IMR-90 (cell line): ENCODE measurements around the gene BRPF3. TPM values are rescaled to one million over a fixed set of nuclear protein-coding genes. Genes with fewer than 3 reads are reported as not detected.

Experiments
- ATAC-seq: fragments of 200-7000 bp; cut with Tn5 transposase; 2 replicates; pipeline ENCODE4 v1.9.1; 2020; ENCODE audit warnings: low read depth, mild to moderate bottlenecking, moderate library complexity
- BruUV-seq: library from RNA; stranded (reverse); fragments of 400-500 nt; replicated peaks from 2 replicates; lab custom pipeline; 2021; lab: Mats Ljungman, UMichigan
- CTCF ChIA-PET: fragments of 300-600 bp; formaldehyde crosslinking; extraction: SDS; loops from one replicate; lab custom pipeline; 2021; ENCODE audit warnings: antibody characterized with exemption; lab: Yijun Ruan, JAX
- POLR2A ChIA-PET: fragments of 300-600 bp; sonication (Branson Sonifier 250); formaldehyde crosslinking; loops from one replicate; lab custom pipeline; 2022; ENCODE audit warnings: antibody characterized with exemption; ENCODE audit not compliant: unreplicated experiment; lab: Charles Lee
- DNase-seq: peaks from one replicate; pipeline ENCODE4 v3.0.0; 2013
- H2AFZ ChIP-seq: replicated peaks from 2 replicates; pipeline ENCODE3; 2013; ENCODE audit warnings: low read length, mild to moderate bottlenecking; ENCODE audit not compliant: poor library complexity
- H2AK5ac ChIP-seq: 2 replicates; pipeline ENCODE4 v1.6.1; 2013; ENCODE audit warnings: low read depth, low read length, inconsistent platforms
- H2AK9ac ChIP-seq: replicated peaks from 2 replicates; pipeline ENCODE3; 2013; ENCODE audit warnings: mild to moderate bottlenecking, low read depth, low read length, moderate library complexity; ENCODE audit not compliant: poor library complexity
- H2BK120ac ChIP-seq: 2 replicates; pipeline ENCODE4 v1.6.1; 2013; ENCODE audit warnings: low read depth, low read length, inconsistent platforms
- H2BK15ac ChIP-seq: 3 replicates; pipeline ENCODE4 v1.6.1; 2013; ENCODE audit warnings: low read depth, low read length, inconsistent platforms
- H2BK20ac ChIP-seq: 2 replicates; pipeline ENCODE4 v1.6.1; 2013; ENCODE audit warnings: low read depth, mild to moderate bottlenecking, inconsistent platforms, low read length, moderate library complexity
- H2BK5ac ChIP-seq: 2 replicates; pipeline ENCODE4 v1.6.1; 2013; ENCODE audit warnings: mild to moderate bottlenecking, low read depth, low read length, inconsistent platforms; ENCODE audit not compliant: poor library complexity, severe bottlenecking
- H3K14ac ChIP-seq: replicated peaks from 2 replicates; pipeline ENCODE4 v1.6.1; 2013; ENCODE audit warnings: low read depth, low read length, inconsistent platforms
- H3K18ac ChIP-seq: 2 replicates; pipeline ENCODE4 v1.6.1; 2013; ENCODE audit warnings: low read depth, low read length, control low read depth
- H3K23ac ChIP-seq: 2 replicates; pipeline ENCODE4 v1.6.1; 2013; ENCODE audit warnings: low read depth, low read length, inconsistent platforms
- H3K27ac ChIP-seq: 2 replicates; pipeline ENCODE4 v1.5.1; 2013; ENCODE audit warnings: mild to moderate bottlenecking, control low read depth, low read length; ENCODE audit not compliant: insufficient read depth
- H3K27me3 ChIP-seq: 2 replicates; pipeline ENCODE4 v1.6.1; 2013; ENCODE audit warnings: low read length; ENCODE audit not compliant: control insufficient read depth, insufficient read depth
- H3K36me3 ChIP-seq: 2 replicates; pipeline ENCODE4 v1.6.1; 2013; ENCODE audit warnings: low read length, mixed read lengths; ENCODE audit not compliant: control insufficient read depth, insufficient read depth
- H3K4ac ChIP-seq: 2 replicates; pipeline ENCODE4 v1.6.1; 2013; ENCODE audit warnings: low read depth, low read length, inconsistent platforms
- H3K4me1 ChIP-seq: 2 replicates; pipeline ENCODE4 v1.6.1; 2013; ENCODE audit warnings: low read length, mixed read lengths; ENCODE audit not compliant: control insufficient read depth, insufficient read depth
- H3K4me2 ChIP-seq: 2 replicates; pipeline ENCODE4 v1.6.1; 2013; ENCODE audit warnings: low read depth, mild to moderate bottlenecking, control low read depth, low read length, moderate library complexity
- H3K4me3 ChIP-seq: 2 replicates; pipeline ENCODE4 v1.5.1; 2013; ENCODE audit warnings: low read depth, mild to moderate bottlenecking, control low read depth, low read length, moderate library complexity; ENCODE audit not compliant: insufficient read depth
- H3K56ac ChIP-seq: 2 replicates; pipeline ENCODE4 v1.6.1; 2013; ENCODE audit warnings: low read length, inconsistent platforms; ENCODE audit not compliant: insufficient read depth; ENCODE audit errors: extremely low read depth
- H3K79me1 ChIP-seq, 2 experiments: 2 replicates each; pipeline ENCODE4 v1.6.1; 2013; ENCODE audit warnings: low read length in 2 of 2, inconsistent platforms in 1 of 2, low read depth in 1 of 2
- H3K9ac ChIP-seq: 2 replicates; pipeline ENCODE4 v1.6.1; 2013; ENCODE audit warnings: low read depth, low read length, control low read depth
- H3K9me1 ChIP-seq: 2 replicates; pipeline ENCODE4 v1.6.1; 2013; ENCODE audit warnings: low read length, inconsistent platforms; ENCODE audit not compliant: insufficient read depth
- H3K9me3 ChIP-seq: 2 replicates; pipeline ENCODE4 v1.6.1; 2013; ENCODE audit warnings: low read length; ENCODE audit not compliant: control insufficient read depth, insufficient read depth
- H4K20me1 ChIP-seq: 2 replicates; pipeline ENCODE4 v1.6.1; 2013; ENCODE audit warnings: low read length, inconsistent platforms; ENCODE audit not compliant: insufficient read depth
- H4K5ac ChIP-seq: 2 replicates; pipeline ENCODE4 v1.6.1; 2013; ENCODE audit warnings: mild to moderate bottlenecking, low read depth, low read length, control low read depth
- H4K8ac ChIP-seq, 2 experiments: 2 replicates each; pipeline ENCODE4 v1.6.1; 2013; ENCODE audit warnings: low read depth in 2 of 2, low read length in 2 of 2, control low read depth in 1 of 2, inconsistent platforms in 1 of 2
- H4K91ac ChIP-seq: 2 replicates; pipeline ENCODE4 v1.6.1; 2013; ENCODE audit warnings: low read depth, low read length, inconsistent platforms; ENCODE audit not compliant: insufficient read depth
- BHLHE40 ChIP-seq: fragments of 150-350 bp; IDR thresholded peaks from 2 replicates; pipeline ENCODE4 v1.6.1; 2016; ENCODE audit warnings: mild to moderate bottlenecking, low read depth, low read length
- CEBPB ChIP-seq: IDR thresholded peaks from 2 replicates; pipeline ENCODE4 v1.6.1; 2012; ENCODE audit warnings: low read depth, low read length, improper control_type of control experiment
- CTCF ChIP-seq: conservative IDR thresholded peaks from 2 replicates; pipeline ENCODE4 v1.5.1; 2012; ENCODE audit warnings: mild to moderate bottlenecking, low read depth, low read length, improper control_type of control experiment
- FOS ChIP-seq: fragments of 150-350 bp; IDR thresholded peaks from 2 replicates; pipeline ENCODE4 v1.6.1; 2016; ENCODE audit warnings: low read depth, low read length
- MAFK ChIP-seq: IDR thresholded peaks from 2 replicates; pipeline ENCODE4 v1.6.1; 2012; ENCODE audit warnings: low read depth, low read length, improper control_type of control experiment
- MAZ ChIP-seq: IDR thresholded peaks from 2 replicates; pipeline ENCODE4 v1.6.1; 2012; ENCODE audit warnings: low read depth, mild to moderate bottlenecking, low read length, improper control_type of control experiment, moderate library complexity, borderline replicate concordance
- MXI1 ChIP-seq: IDR thresholded peaks from 2 replicates; pipeline ENCODE4 v1.6.1; 2012; ENCODE audit warnings: low read depth, mild to moderate bottlenecking, low read length, moderate library complexity, borderline replicate concordance
- NFE2L2 ChIP-seq: fragments of 150-350 bp; IDR thresholded peaks from 2 replicates; pipeline ENCODE4 v1.6.1; 2016; ENCODE audit warnings: low read depth, mild to moderate bottlenecking, low read length
- POLR2A ChIP-seq: IDR thresholded peaks from 2 replicates; pipeline ENCODE4 v1.6.1; 2012; ENCODE audit warnings: mild to moderate bottlenecking, low read depth, low read length
- RCOR1 ChIP-seq: IDR thresholded peaks from 2 replicates; pipeline ENCODE4 v1.6.1; 2012; ENCODE audit warnings: mild to moderate bottlenecking, low read length, improper control_type of control experiment; ENCODE audit not compliant: insufficient replicate concordance
- RFX5 ChIP-seq: IDR thresholded peaks from 2 replicates; pipeline ENCODE4 v1.8.0; 2012; ENCODE audit warnings: low read depth, mild to moderate bottlenecking, low read length, moderate library complexity
- SMC3 ChIP-seq: fragments of 150-350 bp; IDR thresholded peaks from 2 replicates; pipeline ENCODE4 v1.6.1; 2016; ENCODE audit warnings: low read depth, mild to moderate bottlenecking, antibody characterized with exemption, low read length, moderate library complexity
- WGBS, 2 experiments: methylation state at CpG; one replicate each; pipeline versions ENCODE4 v1.1.5 to v1.1.7; 2013; ENCODE audit warnings: missing lambda C conversion rate in 2 of 2; ENCODE audit not compliant: insufficient read length in 1 of 2; ENCODE audit errors: extremely low coverage in 2 of 2; 5-methylcytosine and 5-hydroxymethylcytosine counted together
- dilution Hi-C: fragments of 300-500 bp; cut with HindIII; formaldehyde crosslinking; loops from one replicate; pipeline ENCODE4 v1.14.3; 2018; ENCODE audit warnings: low sequenced_read_pairs; ENCODE audit not compliant: unreplicated experiment
- in situ Hi-C: fragments of 300-500 bp; cut with MboI; formaldehyde crosslinking; loops from 3 replicates; pipeline ENCODE4 v1.14.3; 2019; ENCODE audit warnings: low sequenced_read_pairs, inconsistent platforms, mixed read lengths
- intact Hi-C: fragments of 100-400 bp; cut with micrococcal nuclease; formaldehyde crosslinking; loops from 2 replicates; pipeline ENCODE4 v1.10.0; 2022
- polyA plus RNA-seq, 3 experiments: library from polyadenylated mRNA; depleted of rRNA; stranded (reverse); fragments of >200 nt; gene quantifications; 2 replicates each; pipeline ENCODE4 v1.2.3, GENCODE V29; 2012; ENCODE audit warnings: low replicate concordance in 1 of 3
- total RNA-seq: library from RNA; depleted of rRNA; stranded (reverse); fragments of >200 nt; gene quantifications from 2 replicates; pipeline ENCODE4 v1.2.3, GENCODE V29; 2012
- TF ChIP-seq, protein P1 (sequence below): fragments of 150-350 bp; IDR thresholded peaks from 2 replicates; pipeline ENCODE4 v1.6.1; 2016; ENCODE audit warnings: low read depth, mild to moderate bottlenecking, low read length, moderate library complexity, borderline replicate concordance
- TF ChIP-seq, protein P2 (sequence below): fragments of 150-350 bp; IDR thresholded peaks from 2 replicates; pipeline ENCODE4 v1.6.1; 2017; ENCODE audit warnings: mild to moderate bottlenecking, antibody characterized with exemption, low read length, low read depth

BRPF3 gene
- total and polyA plus RNA-seq, 2 of the 4 experiments (the other 2 are of a cell fraction) = 10.2 to 17.2 TPM

GRCh38 chr6:36216559-36216958, 20.0 kb downstream of the BRPF3 start:
- Histone ChIP-seq H3K9me3 (no peaks in the 10 kb centered on the region), H2AK9ac (no peak overlapping the region), H3K4me3 (no peak overlapping the region), H3K27me3 (no peaks in the 10 kb centered on the region), H3K56ac (no peak overlapping the region), H2BK5ac (no peak overlapping the region), H3K4me2 (no peak overlapping the region), H3K79me1 (peaks cover 12 to 32% of the 10 kb centered on the region in 2 experiments), H3K27ac (no peak overlapping the region), H3K4me1 (no peaks in the 10 kb centered on the region), H3K4ac (no peak overlapping the region), H2AFZ (no peak overlapping the region), H4K8ac (no peak overlapping the region), H2BK120ac (no peak overlapping the region), H4K5ac (no peak overlapping the region), H2AK5ac (no peak overlapping the region), H3K9me1 (peaks cover 10% of the 10 kb centered on the region), H2BK20ac (no peak overlapping the region), H3K14ac (no peak overlapping the region), H3K23ac (no peak overlapping the region), H4K20me1 (peaks cover 9% of the 10 kb centered on the region; the same call in 1 of the 2 replicates), H4K91ac (no peak overlapping the region), H3K18ac (no peak overlapping the region), H2BK15ac (no peak overlapping the region), H3K9ac (no peak overlapping the region), H3K36me3 (peaks cover 52% of the 10 kb centered on the region)
- TF ChIP-seq FOS = no peak
- no peak for TF ChIP-seq RCOR1
- no peak for TF ChIP-seq POLR2A
- no peak for TF ChIP-seq BHLHE40
- no peak for TF ChIP-seq RFX5
- TF ChIP-seq, protein P1, sequence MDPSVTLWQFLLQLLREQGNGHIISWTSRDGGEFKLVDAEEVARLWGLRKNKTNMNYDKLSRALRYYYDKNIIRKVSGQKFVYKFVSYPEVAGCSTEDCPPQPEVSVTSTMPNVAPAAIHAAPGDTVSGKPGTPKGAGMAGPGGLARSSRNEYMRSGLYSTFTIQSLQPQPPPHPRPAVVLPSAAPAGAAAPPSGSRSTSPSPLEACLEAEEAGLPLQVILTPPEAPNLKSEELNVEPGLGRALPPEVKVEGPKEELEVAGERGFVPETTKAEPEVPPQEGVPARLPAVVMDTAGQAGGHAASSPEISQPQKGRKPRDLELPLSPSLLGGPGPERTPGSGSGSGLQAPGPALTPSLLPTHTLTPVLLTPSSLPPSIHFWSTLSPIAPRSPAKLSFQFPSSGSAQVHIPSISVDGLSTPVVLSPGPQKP = no peak
- no peak for TF ChIP-seq SMC3
- no peak for TF ChIP-seq NFE2L2
- no peak for TF ChIP-seq CEBPB
- no peak for TF ChIP-seq MXI1
- TF ChIP-seq CTCF = no peak
- no peak for TF ChIP-seq MAFK
- no peak for TF ChIP-seq MAZ
- TF ChIP-seq, protein P2, sequence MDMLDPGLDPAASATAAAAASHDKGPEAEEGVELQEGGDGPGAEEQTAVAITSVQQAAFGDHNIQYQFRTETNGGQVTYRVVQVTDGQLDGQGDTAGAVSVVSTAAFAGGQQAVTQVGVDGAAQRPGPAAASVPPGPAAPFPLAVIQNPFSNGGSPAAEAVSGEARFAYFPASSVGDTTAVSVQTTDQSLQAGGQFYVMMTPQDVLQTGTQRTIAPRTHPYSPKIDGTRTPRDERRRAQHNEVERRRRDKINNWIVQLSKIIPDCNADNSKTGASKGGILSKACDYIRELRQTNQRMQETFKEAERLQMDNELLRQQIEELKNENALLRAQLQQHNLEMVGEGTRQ = no peak
- DNase-seq (peak; percentile 52), ATAC-seq (peak; percentile 57)
- dilution Hi-C loops (no loop called here), in situ Hi-C loops (no loop called here), intact Hi-C loops (no loop called here)
- no TSS peak for BruUV-seq
- ChIA-PET POLR2A (no interaction called here), CTCF (no interaction called here)
- WGBS, 2 experiments = no CpG with 5 or more reads among the region's 2 CpGs
